ENCODE measurements around the gene LBHD1.

DNA sequence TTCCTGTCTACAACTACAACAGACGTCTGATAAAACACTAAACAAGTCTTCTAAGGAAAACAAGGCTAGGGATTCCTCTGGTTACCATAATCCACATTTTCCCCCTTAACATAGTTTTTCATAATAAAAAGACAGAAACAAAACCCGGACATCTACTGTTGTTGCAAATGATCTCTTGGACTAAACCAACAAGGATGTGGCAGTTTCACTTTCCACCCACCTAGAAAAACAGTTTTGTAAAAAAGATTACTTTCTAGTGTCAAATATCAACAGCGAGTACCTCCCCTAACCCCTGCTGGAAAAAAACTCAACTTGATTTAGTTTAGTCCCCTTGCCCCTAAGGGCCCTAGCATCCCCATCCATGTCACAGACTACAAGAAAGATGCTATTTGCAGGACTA lies 40.8 kb upstream of the LBHD1 start:
- no peak for TF ChIP-seq POLR2A (IDR thresholded peaks at IDR 0.05)
- TF ChIP-seq, protein P1, sequence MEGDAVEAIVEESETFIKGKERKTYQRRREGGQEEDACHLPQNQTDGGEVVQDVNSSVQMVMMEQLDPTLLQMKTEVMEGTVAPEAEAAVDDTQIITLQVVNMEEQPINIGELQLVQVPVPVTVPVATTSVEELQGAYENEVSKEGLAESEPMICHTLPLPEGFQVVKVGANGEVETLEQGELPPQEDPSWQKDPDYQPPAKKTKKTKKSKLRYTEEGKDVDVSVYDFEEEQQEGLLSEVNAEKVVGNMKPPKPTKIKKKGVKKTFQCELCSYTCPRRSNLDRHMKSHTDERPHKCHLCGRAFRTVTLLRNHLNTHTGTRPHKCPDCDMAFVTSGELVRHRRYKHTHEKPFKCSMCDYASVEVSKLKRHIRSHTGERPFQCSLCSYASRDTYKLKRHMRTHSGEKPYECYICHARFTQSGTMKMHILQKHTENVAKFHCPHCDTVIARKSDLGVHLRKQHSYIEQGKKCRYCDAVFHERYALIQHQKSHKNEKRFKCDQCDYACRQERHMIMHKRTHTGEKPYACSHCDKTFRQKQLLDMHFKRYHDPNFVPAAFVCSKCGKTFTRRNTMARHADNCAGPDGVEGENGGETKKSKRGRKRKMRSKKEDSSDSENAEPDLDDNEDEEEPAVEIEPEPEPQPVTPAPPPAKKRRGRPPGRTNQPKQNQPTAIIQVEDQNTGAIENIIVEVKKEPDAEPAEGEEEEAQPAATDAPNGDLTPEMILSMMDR (IDR thresholded peaks at IDR 0.05), result no peak
